ENCODE results near the gene FOLR3.
"Not testable (repeated sequence)": the region's sequence is repeated elsewhere in the genome, so short reads cannot be mapped to it uniquely, and the experiment has no call there.

The FOLR3 gene

DNA sequence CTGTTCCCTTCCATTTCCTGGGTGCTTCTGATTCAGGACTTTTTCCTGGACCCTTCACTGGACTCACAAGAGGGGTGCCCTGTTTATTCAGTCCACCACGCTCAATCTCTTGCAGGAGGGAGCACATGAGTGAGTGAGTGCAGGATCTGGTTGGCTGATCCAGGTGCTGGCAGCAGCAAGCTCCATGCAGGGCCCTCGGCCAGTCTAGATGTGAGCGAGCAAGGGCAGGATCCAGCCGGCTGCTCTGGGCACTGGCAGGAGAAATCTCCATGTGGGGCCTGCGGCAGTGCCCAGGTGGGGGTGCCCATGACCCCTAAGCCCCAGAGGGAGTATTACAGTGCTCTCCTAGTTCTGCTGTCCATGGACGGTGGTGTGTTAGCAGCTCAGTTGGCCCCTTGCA lies 11.5 kb upstream of the FOLR3 start:
- DNase-seq: no peak

- DNase-seq: no peak
Measured at GRCh38 chr11:72125956-72126355, 9.6 kb upstream of the FOLR3 start.

- DNase-seq: no peak
Measured at GRCh38 chr11:72127923-72128322, 7.6 kb upstream of the FOLR3 start.

GRCh38 chr11:72129381-72129780 lies 6.1 kb upstream of the FOLR3 start:
- DNase-seq: no peak

DNA sequence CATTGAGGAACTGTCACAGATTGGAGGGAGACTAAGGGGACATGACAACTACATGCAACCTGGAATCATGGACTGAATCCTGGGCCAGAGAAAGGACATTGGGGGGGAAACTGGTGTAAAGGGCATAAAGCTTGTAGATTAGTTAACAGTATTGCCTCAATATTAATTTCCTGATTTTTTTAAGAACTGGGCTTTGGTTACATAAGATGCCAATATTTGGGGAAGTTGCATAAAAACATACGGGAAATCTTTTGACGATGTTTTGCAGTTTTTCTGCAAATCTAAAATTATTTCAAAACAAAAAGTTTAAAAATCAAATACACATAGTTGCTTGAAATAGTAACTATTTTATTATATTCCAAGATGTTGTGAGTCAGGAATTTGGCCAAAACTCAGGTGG lies 2.9 kb upstream of the FOLR3 start:
- no peak for DNase-seq

GRCh38 chr11:72135891-72136683 lies 562 bp downstream of the FOLR3 start:
- DNase-seq: no peak

DNA sequence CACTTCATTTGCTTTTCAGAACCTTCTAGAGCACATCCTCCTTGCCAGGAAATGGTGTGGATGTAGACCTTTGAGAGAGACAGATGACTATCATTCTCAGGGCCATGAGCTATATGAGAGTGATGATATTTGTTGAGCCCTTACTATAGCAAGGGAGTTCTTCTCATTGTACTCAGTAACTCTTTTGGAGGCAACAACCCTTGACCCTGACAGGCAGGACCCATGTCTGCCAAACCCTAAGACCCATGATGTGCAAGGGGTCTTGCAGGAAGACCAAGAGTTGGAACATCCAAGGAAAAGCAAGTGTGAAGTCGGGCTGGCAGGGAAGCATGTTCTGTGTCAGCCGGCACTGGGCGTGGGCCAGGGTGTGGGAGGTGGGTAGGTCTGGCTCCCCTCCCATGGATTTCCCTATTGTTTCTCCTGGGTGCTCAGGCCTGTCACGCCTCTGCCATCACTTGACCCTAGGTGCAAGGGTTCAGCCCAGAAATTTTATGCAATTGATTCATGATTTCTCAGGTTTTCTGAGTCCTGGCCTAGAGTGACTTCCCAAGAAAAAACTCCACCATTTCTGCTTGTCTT lies 1.2 kb downstream of the FOLR3 start:
- no peak for DNase-seq

DNA sequence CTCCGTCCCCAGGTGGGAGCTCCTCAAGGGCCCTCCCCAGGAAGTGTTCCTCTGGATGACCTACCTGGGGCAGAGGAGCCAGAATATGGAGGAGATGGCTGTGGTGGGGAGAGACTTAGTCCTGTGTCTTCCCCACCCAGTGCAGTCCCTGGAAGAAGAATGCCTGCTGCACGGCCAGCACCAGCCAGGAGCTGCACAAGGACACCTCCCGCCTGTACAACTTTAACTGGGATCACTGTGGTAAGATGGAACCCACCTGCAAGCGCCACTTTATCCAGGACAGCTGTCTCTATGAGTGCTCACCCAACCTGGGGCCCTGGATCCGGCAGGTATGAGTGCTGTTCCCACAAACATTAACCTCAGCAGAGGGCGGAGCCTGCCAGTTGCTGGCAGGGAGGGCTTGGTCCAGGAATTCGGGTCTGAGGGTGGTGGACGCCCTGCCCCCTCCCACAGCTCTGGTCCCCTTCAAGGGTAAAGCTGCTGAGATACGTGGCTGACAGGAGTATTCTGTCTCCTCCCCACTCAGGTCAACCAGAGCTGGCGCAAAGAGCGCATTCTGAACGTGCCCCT lies 3.4 kb downstream of the FOLR3 start:
- no peak for DNase-seq

- DNase-seq: no peak
Measured at GRCh38 chr11:72139500-72139899, 4.0 kb downstream of the FOLR3 start.

DNA sequence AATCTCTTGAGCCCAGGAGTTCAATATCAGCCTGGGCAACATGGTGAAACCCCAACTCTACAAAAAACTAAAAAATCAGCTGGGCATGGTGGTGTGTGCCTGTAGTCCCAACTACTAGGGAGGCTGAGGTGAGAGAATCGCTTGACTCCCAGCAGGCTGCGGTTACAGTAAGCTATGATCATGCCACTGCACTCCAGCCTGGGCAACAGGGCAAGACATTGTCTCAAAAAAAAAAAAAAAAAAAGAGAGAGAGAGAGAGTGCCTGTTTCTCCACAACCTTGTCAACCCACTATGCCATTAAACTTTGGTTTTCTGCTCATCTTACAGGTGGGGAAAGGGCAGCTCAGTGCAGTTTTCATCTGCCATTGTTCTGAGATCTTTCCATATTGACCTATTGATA lies 5.1 kb downstream of the FOLR3 start:
- no peak for DNase-seq

DNA sequence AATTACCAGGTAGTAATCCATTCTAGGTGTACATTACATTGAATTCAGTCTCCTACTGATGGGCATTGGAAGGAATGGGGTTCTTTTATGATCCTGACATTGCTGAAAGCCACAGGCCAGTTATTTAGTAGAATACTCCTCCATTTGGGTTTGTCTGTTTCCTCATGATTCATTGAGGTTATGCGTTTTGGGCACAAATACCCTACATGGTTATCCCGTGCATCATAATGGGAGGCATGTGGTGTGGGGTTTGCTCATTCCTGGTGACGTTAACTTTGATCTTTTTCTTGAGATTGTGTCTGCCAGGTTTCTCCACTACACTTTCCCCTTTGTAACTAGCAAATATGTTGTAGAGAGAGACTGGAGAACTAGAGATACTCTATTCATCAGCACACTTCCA lies 5.5 kb downstream of the FOLR3 start:
- peak; percentile 46 to 48 for DNase-seq

- not testable (repeated sequence) for DNase-seq
Measured at GRCh38 chr11:72142086-72142485, 6.6 kb downstream of the FOLR3 start.

DNA sequence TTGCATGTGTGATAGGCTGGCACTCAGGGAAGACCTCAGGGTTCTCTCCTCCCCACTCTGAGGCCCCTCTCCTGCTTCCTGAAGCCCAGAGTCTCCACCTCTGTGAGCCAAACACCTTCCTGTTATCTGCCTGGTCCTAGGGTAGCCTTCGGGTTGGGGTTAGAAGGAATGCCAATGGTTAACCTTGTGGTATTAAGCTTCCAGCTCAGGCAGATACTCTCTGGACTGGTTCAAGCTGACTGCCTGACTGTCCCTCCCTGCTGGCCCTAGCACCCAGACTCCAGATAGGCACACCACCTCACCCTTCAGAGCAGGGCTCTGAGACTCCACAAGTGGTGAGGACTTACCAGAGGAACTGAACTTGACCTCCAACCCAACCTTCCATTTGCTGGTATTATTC lies 7.0 kb downstream of the FOLR3 start:
- not testable (repeated sequence) for DNase-seq

- no peak for DNase-seq
Measured at GRCh38 chr11:72144807-72145565, 9.5 kb downstream of the FOLR3 start.

DNA sequence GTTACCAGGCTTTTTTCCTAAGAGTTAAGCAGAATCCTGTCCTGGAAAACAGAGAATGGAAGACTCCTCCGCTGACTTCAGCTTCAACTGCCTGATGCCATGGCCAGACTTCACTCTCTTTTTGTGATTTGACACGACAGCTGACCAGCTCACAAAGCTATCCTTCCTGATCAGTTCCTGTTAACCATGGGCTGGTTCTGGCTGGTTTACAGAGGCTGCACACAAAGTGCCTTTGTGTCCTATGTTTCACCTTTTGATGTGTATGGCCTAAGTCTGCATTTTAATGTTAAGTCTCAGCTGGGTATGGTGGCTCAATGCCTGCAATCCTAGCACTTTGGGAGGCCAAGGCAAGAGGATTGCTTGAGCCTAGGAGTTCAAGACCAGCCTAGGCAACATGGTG lies 11.1 kb downstream of the FOLR3 start:
- DNase-seq: no peak

- no peak for DNase-seq
Measured at GRCh38 chr11:72150882-72151281, 15.4 kb downstream of the FOLR3 start.

- DNase-seq: not testable (repeated sequence)
Measured at GRCh38 chr11:72153874-72154273, 18.3 kb downstream of the FOLR3 start.

- DNase-seq: no peak
Measured at GRCh38 chr11:72154816-72155215, 19.3 kb downstream of the FOLR3 start.

GRCh38 chr11:72155751-72156150 lies 20.2 kb downstream of the FOLR3 start:
- no peak for DNase-seq

DNA sequence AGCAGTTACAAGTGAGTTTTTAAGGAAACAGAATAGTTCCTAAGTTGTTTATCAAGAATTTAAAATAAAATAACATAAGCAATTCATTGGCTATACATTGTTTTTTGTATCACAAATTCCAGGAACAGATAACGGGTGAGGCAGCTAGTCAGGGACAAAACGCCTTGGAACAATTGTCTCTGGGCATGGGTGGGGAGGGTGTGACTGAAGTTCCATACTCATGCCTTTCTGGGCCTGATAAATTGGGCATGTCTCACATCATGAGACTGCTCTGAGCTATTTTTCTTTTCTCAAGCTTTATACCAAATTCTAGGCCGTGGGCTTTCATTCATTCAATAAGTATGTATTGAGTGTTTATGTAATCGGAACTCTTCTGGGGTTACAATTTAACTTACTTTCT lies 21.6 kb downstream of the FOLR3 start:
- DNase-seq: no peak

DNA sequence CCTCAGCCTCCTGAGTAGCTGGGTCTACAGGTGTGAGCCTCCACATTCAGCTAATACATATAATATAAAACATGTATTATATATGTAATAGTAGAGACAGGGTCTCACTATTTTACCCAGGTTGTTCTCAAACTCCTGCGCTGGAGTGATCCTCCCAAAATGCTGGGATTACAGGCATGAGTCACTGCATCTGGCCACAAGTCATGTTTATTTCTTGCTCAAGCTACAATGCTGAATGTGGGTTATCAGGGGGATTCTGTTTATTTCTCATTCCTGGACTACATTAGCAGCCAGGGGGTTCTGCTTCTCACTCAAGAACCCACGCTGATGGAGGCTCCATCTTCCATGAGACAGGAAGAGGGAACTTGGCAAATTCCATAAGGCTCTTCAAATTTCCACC lies 24.8 kb downstream of the FOLR3 start:
- no peak for DNase-seq

- no peak for DNase-seq
Measured at GRCh38 chr11:72162891-72163492, 27.5 kb downstream of the FOLR3 start.

DNA sequence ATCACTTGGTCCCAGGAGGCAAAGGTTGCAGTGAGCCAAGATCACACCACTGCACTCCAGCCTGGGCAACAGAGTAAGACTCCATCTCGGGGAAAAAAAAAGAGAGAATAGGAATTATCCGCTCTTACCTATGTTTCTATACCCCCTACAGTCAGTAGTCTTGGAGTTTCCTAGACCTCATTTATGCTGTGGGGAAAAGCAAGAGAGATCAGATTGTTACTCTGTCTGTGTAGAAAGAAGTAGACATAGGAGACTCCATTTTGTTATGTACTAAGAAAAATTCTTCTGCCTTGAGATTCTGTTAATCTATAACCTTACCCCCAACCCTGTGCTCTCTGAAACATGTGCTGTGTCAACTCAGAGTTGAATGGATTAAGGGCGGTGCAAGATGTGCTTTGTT lies 28.7 kb downstream of the FOLR3 start:
- not testable (repeated sequence) for DNase-seq
